DMS 273 treated with DMSO at 0.1 percent for 48 hours (cell line): Measurements from ENCODE around the gene PXN.

Source experiments
- DNase-seq: peaks from one replicate; lab custom pipeline; 2025; lab: John Stamatoyannopoulos, UW

PXN gene

GRCh38 chr12:120172053-120172452, 93.5 kb downstream of the PXN start:
- no peak for DNase-seq

GRCh38 chr12:120170631-120171030, 94.9 kb downstream of the PXN start:
- DNase-seq, result no peak

DNA sequence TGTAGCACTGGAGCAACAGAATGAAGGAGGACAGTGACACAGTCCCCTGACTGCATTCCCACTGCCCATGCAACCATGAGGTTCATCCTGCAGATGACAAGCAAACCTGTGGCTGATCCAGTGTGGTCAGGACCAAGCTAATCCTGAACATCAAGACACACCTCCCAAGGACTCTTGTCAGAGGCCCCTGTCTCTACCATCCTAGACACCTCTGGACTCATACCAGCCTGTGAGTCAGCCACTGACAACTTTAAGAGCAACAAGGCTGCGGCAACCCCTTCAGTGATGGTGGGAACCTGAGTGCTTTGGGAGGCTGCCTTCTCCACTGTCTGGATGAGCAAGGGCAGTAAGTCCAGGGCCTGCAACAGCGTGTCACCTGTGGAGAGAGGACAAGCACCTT, 95.6 kb downstream of the PXN start:
- DNase-seq, result no peak

DNA sequence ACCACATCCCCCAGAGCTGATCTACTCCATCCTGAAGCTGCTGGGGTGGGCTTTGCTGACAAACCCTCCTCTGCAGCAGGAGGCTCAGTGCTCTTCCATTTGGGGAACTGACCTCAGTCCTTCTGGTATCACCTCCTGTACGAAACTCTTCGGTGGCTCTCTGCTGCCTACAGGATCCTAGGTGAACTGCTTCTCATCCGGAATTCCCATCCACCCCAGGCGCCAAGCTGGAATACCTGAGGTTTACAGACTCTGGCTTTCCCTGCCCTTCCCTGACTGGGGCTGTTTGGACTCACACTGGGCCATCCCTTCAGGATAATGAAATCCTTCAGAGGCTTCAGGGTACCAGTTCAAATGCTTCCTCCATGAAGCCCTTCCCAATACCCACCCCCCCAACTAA, 97.2 kb downstream of the PXN start:
- DNase-seq, result no peak

- DNase-seq, result no peak
These were observed 97.9 kb downstream of the PXN start for GRCh38 chr12:120167529-120168095.

GRCh38 chr12:120164293-120164692, 101.2 kb downstream of the PXN start:
- DNase-seq, result no peak

DNA sequence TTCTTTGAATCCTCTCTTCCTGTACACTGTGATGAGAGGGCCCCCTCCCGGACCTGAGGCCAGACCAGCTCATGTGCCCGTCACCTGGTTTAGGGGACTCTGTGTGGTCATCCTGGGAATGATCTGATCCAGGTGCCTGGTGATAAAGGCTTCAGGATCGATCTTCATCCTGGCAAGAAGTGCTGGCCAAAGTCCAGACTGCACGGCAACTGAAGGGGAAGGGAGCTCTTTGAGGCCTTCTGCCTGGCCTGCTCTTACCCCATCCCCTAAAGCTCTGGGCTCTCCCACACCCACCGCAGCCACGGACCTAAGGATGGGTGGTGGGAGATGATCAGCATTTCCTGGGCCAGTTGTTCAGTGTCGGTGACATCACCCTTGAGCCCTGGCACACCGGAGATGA, 102.8 kb downstream of the PXN start:
- no peak for DNase-seq

GRCh38 chr12:120161852-120162251, 103.7 kb downstream of the PXN start:
- no peak for DNase-seq
